OCI-LY7 (cell line): ENCODE results near the gene PSMD13.

Experiments
- CTCF ChIP-seq: fragments of 200-600 bp; sonication (generic); conservative IDR thresholded peaks from 2 replicates; pipeline ENCODE4 v1.5.1; 2014; ENCODE audit warnings: mild to moderate bottlenecking, antibody characterized with exemption, low read length, moderate library complexity, mixed read lengths
- EZH2phosphoT487 ChIP-seq: fragments of 200-600 bp; sonication (generic); IDR thresholded peaks from 2 replicates; pipeline ENCODE4 v1.6.1; 2018; ENCODE audit warnings: low read depth, borderline replicate concordance, mild to moderate bottlenecking, mixed run types, antibody characterized with exemption, low read length, moderate library complexity, mixed read lengths

- TF ChIP-seq CTCF, result no peak
- no peak for TF ChIP-seq EZH2phosphoT487
Observed at GRCh38 chr11:221998-222789, 14.6 kb upstream of the PSMD13 start.
